HG03103 (cell line): ENCODE results near the gene PDZRN3.

Source experiments
- ATAC-seq: cut with Tn5 transposase; IDR thresholded peaks from one replicate; pipeline ENCODE4 v1.9.1; 2021; ENCODE audit warnings: low read depth; ENCODE audit not compliant: unreplicated experiment

PDZRN3 gene

GRCh38 chr3:73361591-73361990 lies 263.1 kb downstream of the PDZRN3 start:
- ATAC-seq = no peak

DNA sequence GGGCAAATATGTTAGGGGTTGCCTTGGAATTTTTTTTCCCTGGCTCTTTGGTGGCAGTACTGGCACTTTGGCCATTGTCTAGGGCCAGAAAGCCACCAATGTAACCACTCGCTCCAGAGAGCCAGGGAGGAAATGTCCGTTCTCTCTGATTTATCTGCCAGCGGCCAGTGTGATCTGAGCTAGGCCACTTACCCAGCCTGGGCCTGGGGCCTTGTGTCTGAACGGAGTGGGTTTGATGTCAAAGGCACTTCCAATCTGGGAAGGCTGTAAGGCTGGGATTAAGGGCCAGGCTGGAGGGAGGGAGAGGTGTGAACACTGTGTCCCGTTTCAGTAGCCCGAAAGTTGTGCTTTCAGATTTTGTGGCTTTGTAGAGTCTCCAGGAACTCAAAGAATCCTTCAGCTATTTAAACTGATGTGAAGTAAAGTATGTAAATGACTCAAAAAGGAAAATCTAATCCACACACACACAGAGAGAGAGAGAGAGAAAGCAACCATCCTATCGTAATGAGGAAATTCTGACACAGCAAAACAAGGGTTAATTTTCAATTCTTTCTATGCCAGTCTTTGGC lies 271.0 kb downstream of the PDZRN3 start:
- no peak for ATAC-seq

DNA sequence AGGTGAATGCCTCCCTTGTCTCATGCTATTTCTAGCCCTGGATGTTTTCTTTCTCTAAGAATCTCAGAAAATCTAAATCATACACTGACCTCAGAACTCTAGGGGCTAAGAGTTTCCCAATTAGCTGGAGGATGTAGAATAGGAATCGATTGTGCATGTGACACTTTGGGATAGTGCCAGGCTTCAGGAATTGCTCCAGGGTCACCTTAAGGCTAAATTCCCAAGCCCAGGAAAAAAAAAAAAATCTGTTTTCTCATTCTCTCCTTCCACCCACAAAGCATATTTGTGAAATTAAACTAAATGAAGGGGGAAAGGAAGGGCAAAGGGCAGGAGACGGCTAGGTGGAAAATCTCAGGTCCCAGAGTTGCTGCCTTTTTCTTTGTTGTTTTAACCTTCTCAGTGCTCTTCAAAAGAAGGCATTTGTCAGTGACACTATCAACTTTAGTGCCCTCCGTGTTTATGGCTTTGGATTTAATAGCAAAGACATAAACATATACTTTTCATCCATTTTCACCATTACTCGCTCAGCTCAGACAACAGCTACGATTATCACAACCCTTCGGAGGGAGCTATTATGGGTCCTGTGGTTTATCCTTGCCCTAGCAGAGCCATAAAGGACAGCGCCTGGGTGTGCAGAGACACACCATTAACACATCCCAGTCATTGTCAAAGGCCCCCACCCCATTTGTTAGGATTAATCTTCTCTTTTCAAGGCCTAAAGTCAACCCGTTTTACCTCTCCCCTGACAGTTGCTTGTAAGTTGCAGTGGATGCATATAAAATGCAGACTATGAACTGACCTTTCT lies 271.7 kb downstream of the PDZRN3 start:
- ATAC-seq = no peak

GRCh38 chr3:73351423-73352071 lies 273.2 kb downstream of the PDZRN3 start:
- ATAC-seq = no peak

DNA sequence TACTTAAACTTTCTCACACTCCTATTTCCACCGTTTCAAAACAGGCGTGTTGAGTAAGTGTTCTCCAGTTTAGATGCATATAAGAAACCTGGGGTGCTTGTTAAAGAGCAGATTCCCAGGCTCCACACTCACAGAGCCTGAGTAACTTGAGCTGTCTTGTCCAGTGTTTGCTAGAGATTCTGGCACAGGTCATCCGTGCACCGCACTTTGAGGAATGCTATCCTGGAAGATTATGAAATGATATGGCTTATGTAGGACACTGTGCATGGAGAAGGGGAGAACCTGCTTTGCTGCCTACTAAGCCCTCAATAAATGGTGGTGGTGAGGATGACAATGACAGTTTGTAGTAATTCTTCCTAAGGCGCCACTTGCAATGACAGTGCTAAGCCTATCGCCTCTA lies 273.7 kb downstream of the PDZRN3 start:
- no peak for ATAC-seq

DNA sequence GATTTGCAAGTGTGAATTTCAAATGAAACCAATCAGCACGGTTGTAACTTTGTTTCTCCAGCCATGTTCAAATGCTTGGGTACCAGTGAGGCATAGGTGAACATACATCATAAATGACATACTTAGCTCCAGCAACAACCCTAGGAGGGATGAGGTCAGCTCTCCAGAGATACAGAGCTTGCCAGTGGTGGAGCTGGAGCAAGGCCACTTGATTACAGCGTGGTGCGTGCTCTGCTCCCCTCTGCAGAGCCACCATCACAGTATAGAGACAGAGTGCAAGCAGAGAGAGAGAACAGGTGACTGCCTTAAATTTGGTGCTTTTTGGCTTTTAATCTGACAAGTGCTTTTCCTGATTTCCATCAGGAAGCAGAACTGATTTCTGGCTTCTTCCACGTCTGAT lies 275.1 kb downstream of the PDZRN3 start:
- ATAC-seq = no peak

- ATAC-seq = no peak
These were observed 282.7 kb downstream of the PDZRN3 start for GRCh38 chr3:73342077-73342476.

GRCh38 chr3:73341272-73341935 lies 283.3 kb downstream of the PDZRN3 start:
- no peak for ATAC-seq

GRCh38 chr3:73332558-73332957 lies 292.2 kb downstream of the PDZRN3 start:
- no peak for ATAC-seq
